IPS-11a (cell line): ENCODE results near the gene FYCO1.
"Not testable (repeated sequence)": the region's sequence is repeated elsewhere in the genome, so short reads cannot be mapped to it uniquely, and the experiment has no call there.

Experiments
- H3K4me3 ChIP-seq: one replicate; pipeline ENCODE4 v1.5.1; 2013; ENCODE audit warnings: low read depth, low read length, control low read depth

FYCO1 gene

GRCh38 chr3:46010519-46011113, 15.0 kb upstream of the FYCO1 start:
- no peak overlapping the region for H3K4me3 ChIP-seq

DNA sequence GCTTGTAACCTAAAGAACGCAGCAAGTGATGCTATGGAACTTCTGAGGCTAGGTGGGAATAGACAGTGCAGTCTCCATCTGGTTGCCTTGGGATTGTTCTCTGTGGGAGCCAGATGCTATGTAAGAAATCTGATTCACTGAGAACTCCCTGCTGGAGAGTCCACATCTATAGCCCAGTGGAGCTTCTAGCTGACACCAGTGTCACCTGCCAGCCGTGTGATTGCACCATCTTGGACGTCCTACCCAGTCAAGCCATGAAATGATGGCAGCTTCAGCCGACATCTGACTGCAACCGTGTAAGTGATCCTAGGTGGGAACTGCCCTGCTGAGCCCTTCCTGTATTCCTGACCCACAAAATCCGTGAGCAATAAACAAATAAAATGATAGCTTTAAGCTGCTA, 12.4 kb upstream of the FYCO1 start:
- H3K4me3 ChIP-seq: no peak overlapping the region

DNA sequence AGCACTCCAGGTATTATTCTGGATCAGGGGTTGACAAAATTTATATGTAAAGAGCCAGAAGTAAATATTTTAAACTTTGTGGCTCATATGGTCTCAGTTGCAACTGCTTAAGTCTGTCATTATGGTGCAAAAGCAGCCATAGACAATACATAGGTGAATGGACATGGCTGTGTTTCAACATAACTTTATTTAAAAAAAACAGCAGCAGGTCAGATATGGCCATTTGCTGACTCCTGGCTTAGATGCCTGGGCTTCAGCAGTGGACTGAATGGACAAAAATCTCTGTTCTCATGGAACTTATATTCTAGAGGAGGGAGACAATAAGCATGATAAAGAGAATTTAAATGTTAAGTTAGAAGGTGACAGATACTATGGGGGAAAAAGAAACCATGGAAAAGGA, 11.7 kb upstream of the FYCO1 start:
- H3K4me3 ChIP-seq: no peak overlapping the region

GRCh38 chr3:46006238-46007032, 10.8 kb upstream of the FYCO1 start:
- H3K4me3 ChIP-seq: no peak overlapping the region

- H3K4me3 ChIP-seq: not testable (repeated sequence)
Observed at GRCh38 chr3:46003706-46004105, 8.1 kb upstream of the FYCO1 start.

DNA sequence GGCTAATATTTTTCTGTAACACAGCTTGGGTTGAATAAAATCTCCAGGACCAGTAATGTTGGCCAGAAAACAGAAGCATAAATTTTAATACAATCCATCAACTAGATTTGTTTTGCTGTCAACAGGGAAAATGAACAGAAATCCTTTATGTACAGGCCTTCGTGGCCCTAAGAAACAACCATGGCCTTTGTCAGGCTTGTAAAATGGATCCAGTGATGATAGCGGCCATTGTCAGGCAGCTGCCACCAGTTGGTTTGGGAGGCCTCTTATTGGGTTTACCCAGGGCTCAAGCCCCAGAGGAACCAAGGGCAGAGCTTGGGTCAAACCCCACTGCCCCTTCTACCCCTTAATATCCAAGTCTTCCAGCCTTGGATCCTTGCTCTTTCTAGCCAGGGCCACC, 5.6 kb upstream of the FYCO1 start:
- no peak overlapping the region for H3K4me3 ChIP-seq

- no peak overlapping the region for H3K4me3 ChIP-seq
Observed at GRCh38 chr3:45997942-45998341, 2.3 kb upstream of the FYCO1 start.

GRCh38 chr3:45997499-45997898, 1.9 kb upstream of the FYCO1 start:
- not testable (repeated sequence) for H3K4me3 ChIP-seq

GRCh38 chr3:45994419-45995235, 997 bp downstream of the FYCO1 start:
- peak overlapping the region; percentile 85 for H3K4me3 ChIP-seq

DNA sequence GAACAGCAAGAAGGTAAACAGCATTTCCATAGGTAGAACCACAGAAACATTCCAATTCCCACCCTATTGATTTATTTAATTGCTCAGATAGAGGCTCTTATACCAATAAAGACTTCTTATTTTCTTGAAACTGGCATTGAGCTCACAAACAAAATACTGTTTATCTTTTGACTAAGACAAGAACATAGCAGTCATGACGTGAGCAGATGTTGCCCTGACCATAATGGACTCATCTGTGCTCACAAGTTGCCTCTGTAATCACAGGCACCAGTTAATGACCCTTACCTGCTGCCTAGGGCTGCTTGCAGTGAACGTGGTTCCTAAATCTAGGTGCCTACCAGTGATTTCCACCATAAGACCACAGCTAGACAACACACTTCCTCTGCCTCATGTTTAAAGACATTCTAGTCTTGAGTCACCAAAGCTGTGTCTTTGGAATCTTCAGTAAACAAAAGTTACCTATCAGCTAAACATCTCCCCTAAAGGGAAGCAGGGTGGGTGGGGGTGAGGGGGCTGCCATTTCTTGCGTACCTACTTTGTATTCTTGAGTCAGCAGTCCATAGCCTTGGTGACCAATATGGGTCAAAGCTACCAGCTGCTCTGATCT, 2.1 kb downstream of the FYCO1 start:
- no peak overlapping the region for H3K4me3 ChIP-seq

- no peak overlapping the region for H3K4me3 ChIP-seq
Observed at GRCh38 chr3:45992821-45993221, 2.8 kb downstream of the FYCO1 start.

- H3K4me3 ChIP-seq: no peak overlapping the region
Observed at GRCh38 chr3:45992133-45992729, 3.4 kb downstream of the FYCO1 start.

DNA sequence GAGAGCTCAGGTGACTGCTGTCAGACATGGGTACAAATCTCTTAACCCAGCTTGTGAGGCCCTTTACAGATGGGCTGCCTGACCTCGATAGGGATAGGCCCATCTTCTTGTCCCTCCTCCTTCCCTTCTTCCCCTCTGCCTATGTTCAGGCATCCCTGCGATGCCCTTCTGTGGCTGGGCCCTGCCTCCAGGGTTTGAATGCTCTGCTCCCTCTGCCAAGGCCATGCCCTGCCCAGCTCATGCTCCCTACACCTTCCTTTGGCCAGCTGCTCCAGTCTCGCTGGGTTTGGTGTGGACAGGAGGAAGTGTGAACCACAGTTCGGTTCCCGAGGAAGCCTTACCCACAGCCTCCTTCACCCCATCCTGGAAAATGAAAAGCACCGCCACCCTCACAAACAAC, 4.3 kb downstream of the FYCO1 start:
- H3K4me3 ChIP-seq: no peak overlapping the region

GRCh38 chr3:45990181-45990580, 5.4 kb downstream of the FYCO1 start:
- no peak overlapping the region for H3K4me3 ChIP-seq

DNA sequence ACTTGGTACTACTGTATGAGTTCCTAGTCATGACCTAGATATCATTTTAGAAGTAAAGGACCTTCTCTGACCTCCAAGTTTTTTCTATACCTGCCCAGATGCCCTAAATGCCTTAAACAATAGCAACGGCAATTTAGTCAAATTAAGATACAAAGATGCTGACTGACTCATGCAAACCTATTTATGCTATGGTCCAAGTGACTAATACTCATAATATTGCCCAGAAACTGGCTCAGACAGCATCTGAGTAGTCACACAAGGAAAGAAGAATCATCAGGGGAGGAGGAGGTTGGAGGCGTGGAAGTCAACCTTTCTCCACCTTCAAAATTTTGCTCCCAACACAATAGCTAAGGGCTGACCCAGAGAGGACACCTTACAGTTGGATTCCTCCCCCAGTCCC, 6.8 kb downstream of the FYCO1 start:
- H3K4me3 ChIP-seq: no peak overlapping the region

GRCh38 chr3:45988362-45988761, 7.3 kb downstream of the FYCO1 start:
- no peak overlapping the region for H3K4me3 ChIP-seq

DNA sequence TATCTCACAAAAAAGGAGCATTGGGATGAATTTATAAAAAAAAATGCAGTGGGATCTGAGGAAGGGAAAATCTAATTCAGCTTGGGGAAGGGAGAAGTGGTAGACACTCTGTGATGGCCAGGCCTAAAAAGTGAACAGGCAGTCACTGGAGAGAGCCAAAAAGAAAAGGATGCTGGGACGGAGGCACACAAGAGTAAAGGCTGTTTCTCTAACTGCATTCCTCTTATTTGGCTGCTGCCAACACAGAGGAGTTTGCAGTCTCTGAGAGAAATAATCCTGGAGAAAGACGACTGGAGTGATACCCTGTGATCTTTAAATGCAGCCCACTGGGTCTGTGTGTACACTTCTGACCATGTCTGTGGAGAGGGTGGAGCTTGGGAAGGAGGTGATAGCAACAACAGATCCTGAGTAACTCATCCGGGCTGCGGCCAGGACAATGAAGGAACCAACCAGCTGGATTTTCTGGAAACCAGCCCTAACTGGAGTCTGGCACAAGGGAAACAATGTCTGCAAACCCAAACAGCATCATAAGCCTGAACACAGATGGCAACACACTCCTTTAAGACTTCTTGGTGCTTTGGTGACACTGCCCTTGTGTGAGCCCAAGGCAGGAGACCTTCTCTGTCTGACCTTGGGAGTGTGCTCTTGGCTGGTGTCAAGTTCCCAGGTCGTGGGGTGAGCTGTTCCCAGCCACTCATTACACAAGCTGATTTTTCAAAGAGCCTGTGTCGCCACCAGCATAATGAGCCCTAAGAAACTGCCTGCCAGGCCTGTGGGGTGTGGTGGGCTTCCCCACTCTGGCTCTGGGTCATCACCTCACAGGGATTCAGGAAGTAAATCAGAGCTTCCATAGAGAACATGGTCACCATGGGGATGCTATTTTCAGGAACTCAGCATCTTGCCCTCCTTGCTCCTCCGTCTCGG, 8.0 kb downstream of the FYCO1 start:
- no peak overlapping the region for H3K4me3 ChIP-seq

DNA sequence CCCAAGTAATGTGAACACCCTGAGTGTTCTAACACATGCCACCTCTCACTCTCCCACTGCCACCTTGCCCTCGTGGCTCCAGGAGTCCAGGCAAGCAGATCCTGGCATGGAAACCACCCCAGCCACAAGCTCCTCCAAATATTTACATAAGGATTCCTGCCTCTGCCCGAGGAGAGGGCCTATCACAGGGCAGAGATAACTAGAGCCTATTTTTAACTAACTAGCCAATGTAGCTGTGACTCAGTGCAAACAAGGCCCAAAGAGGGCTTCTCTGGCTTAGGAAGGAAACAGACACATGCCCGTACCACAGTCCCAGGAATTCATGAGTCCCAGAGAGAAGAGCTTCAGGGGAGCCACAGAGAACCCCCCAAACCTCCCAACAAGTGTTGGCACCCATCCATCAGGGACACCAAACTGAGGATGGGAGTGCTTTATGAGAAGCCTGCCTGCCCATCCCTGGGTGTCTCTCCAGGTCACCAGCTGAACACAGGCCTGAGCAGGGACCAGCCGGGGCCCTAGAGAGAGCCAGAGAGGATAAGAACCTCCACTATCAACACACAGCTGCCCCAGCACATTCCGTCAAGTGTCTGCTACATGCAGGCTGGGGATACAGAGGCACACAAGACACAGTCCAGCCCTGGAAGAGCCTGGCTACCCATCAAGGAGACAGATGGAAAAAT, 9.2 kb downstream of the FYCO1 start:
- no peak overlapping the region for H3K4me3 ChIP-seq

DNA sequence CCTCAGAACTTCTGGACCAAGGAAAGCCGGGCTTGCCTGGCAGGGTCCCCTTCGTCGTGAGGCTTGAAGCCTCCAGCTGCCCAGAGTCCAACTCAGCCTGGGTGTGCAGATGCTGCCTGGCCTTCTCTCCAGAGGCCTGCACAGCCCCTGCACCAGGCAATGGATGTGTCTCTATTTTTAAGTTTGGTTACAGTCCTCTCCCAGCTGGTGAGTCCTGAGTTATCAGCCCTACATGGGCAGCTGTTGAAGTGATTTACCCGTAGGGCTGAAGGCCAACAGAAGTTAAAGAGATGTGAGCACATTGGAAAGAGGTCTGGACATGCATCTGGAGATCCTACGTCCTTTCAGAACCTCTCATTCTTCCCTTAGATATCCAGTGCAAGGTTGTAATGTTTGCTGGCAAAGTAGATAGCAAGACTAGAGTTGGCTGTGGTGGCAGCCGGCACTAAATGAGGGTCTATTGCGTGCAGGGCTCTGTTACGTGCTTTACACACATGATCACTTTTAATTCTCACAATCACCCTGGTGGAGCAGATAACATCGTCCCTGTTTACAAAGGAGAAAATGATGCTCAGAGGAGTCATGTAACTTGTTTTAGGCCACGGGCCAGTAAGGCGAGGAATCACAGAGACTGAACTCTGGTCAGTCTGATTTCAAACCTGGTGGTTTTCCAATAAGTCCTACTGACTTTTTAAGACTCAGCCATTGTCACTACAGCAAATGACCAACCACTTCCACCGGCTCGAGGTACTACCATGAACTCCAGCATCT, 9.9 kb downstream of the FYCO1 start:
- no peak overlapping the region for H3K4me3 ChIP-seq
